A549 (cell line): Measurements from ENCODE around the gene INPP4B. TPM values are rescaled to one million over a fixed set of nuclear protein-coding genes. Genes with fewer than 3 reads are reported as not detected.
A peak's percentile ranks its signal among the peaks of the same experiment; 100 is the strongest.

Experiments
- ATAC-seq, 2 experiments: fragments of 200-7000 bp in 1 of 2; fragments of >200 bp in 1 of 2; cut with Nextera tagmentation in 1 of 2; cut with Tn5 transposase in 1 of 2; 3 replicates each; pipeline versions ENCODE4 v1.8.0 to v1.9.1; 2018 to 2020; ENCODE audit warnings: mild to moderate bottlenecking in 1 of 2, moderate library complexity in 1 of 2
- CTCF ChIA-PET: fragments of 300-600 bp; sonication (Branson Sonifier 250); formaldehyde crosslinking; extraction: SDS; loops from one replicate; lab custom pipeline; 2021; ENCODE audit warnings: antibody characterized with exemption, inconsistent platforms; lab: Yijun Ruan, JAX
- POLR2A ChIA-PET: fragments of 350-600 bp; formaldehyde crosslinking; extraction: SDS; loops from one replicate; lab custom pipeline; 2021; ENCODE audit warnings: antibody characterized with exemption, inconsistent platforms; lab: Yijun Ruan, JAX
- DNase-seq, 2 experiments: peaks; one replicate each; pipeline versions ENCODE4 v3.0.0 to v3.0.0-alpha.2; 2011 to 2016; ENCODE audit warnings: low read depth in 1 of 2, low spot score in 1 of 2
- FAIRE-seq: peaks from 2 replicates; lab custom pipeline; 2011; peaks lifted over from hg19 to GRCh38; lab: Jason Lieb, UNC
- H3K27ac ChIP-seq, 2 experiments: fragments of >200 bp; sonication (Bioruptor Twin); formaldehyde crosslinking; 3 replicates each; pipeline ENCODE4 v1.5.1; 2016 to 2017
- H3K4me1 ChIP-seq: fragments of >200 bp; sonication (Bioruptor Twin); formaldehyde crosslinking; 3 replicates; pipeline ENCODE4 v1.6.1; 2016
- H3K4me2 ChIP-seq: fragments of >200 bp; sonication (Bioruptor Twin); formaldehyde crosslinking; 3 replicates; pipeline ENCODE4 v1.6.1; 2016
- H3K4me3 ChIP-seq: fragments of >200 bp; sonication (Bioruptor Twin); formaldehyde crosslinking; 3 replicates; pipeline ENCODE4 v1.5.1; 2016
- H3K9me3 ChIP-seq: fragments of >200 bp; sonication (Bioruptor Twin); formaldehyde crosslinking; 3 replicates; pipeline ENCODE4 v1.6.1; 2016
- CBX8 ChIP-seq: fragments of 200-600 bp; sonication (generic); IDR thresholded peaks from 2 replicates; pipeline ENCODE4 v1.6.1; 2016
- CEBPB ChIP-seq, 2 experiments: fragments of >200 bp in 1 of 2; sonication (Bioruptor Twin) in 1 of 2; formaldehyde crosslinking in 1 of 2; IDR thresholded peaks; 2 replicates each; pipeline ENCODE4 v1.6.1; 2012 to 2016
- CHD2 ChIP-seq: fragments of 150-350 bp; IDR thresholded peaks from 2 replicates; pipeline ENCODE4 v1.6.1; 2014; ENCODE audit warnings: low read length; ENCODE audit not compliant: partially characterized antibody
- CHD4 ChIP-seq: fragments of 200-600 bp; sonication (generic); IDR thresholded peaks from 2 replicates; pipeline ENCODE4 v1.6.1; 2016; ENCODE audit warnings: antibody characterized with exemption, mild to moderate bottlenecking, borderline replicate concordance
- EHMT2 ChIP-seq: fragments of 200-600 bp; sonication (generic); IDR thresholded peaks from 2 replicates; pipeline ENCODE4 v1.6.1; 2016; ENCODE audit warnings: antibody characterized with exemption, low read depth, mild to moderate bottlenecking, moderate library complexity
- ESRRA ChIP-seq: fragments of 150-350 bp; IDR thresholded peaks from 2 replicates; pipeline ENCODE4 v1.6.1; 2014; ENCODE audit warnings: mild to moderate bottlenecking, low read length, borderline replicate concordance
- HDAC2 ChIP-seq: fragments of 200-600 bp; sonication (generic); IDR thresholded peaks from 2 replicates; pipeline ENCODE4 v1.6.1; 2016
- HOXA7 ChIP-seq: fragments of 250-450 bp; sonication (Bioruptor Pico); IDR thresholded peaks from 2 replicates; pipeline ENCODE4 v1.5.0; 2020; ENCODE audit warnings: mild to moderate bottlenecking, moderate library complexity
- JUN ChIP-seq, 2 experiments: fragments of >200 bp; sonication (Bioruptor Twin); formaldehyde crosslinking; IDR thresholded peaks; 2 replicates in 1 of 2; 3 replicates in 1 of 2; pipeline ENCODE4 v1.6.1; 2016 to 2017
- JUNB ChIP-seq: fragments of >200 bp; sonication (Bioruptor Twin); formaldehyde crosslinking; IDR thresholded peaks from 2 replicates; pipeline ENCODE4 v1.6.1; 2016
- KDM5A ChIP-seq: fragments of 200-600 bp; sonication (generic); IDR thresholded peaks from 2 replicates; pipeline ENCODE4 v1.6.1; 2016; ENCODE audit warnings: antibody characterized with exemption, mild to moderate bottlenecking
- MAFK ChIP-seq: fragments of 450-650 bp; IDR thresholded peaks from 2 replicates; pipeline ENCODE4 v1.6.1; 2014; ENCODE audit not compliant: partially characterized antibody
- MAZ ChIP-seq: fragments of 150-350 bp; IDR thresholded peaks from 2 replicates; pipeline ENCODE4 v1.6.1; 2014; ENCODE audit warnings: antibody characterized with exemption, low read depth, low read length, borderline replicate concordance
- NFE2L2 ChIP-seq: fragments of 150-350 bp; conservative IDR thresholded peaks from 2 replicates; pipeline ENCODE4 v1.6.1; 2014; ENCODE audit warnings: low read length
- NR3C1 ChIP-seq: fragments of >200 bp; sonication (Bioruptor Twin); formaldehyde crosslinking; IDR thresholded peaks from 3 replicates; pipeline ENCODE4 v1.6.1; 2017
- POLR2AphosphoS2 ChIP-seq: conservative IDR thresholded peaks from 2 replicates; pipeline ENCODE4 v1.6.1; 2012; ENCODE audit warnings: low read length, improper control_type of control experiment, inconsistent platforms
- RAD21 ChIP-seq, 2 experiments: fragments of >200 bp in 1 of 2; sonication (Bioruptor Twin) in 1 of 2; formaldehyde crosslinking in 1 of 2; IDR thresholded peaks in 1 of 2; conservative IDR thresholded peaks in 1 of 2; 2 replicates in 1 of 2; 3 replicates in 1 of 2; pipeline ENCODE4 v1.6.1; 2012 to 2018; ENCODE audit warnings: inconsistent platforms in 1 of 2
- RCOR1 ChIP-seq: fragments of 150-350 bp; IDR thresholded peaks from 2 replicates; pipeline ENCODE4 v1.6.1; 2014; ENCODE audit warnings: antibody characterized with exemption, low read length, low read depth
- RFX5 ChIP-seq: fragments of 450-650 bp; IDR thresholded peaks from 2 replicates; pipeline ENCODE4 v1.7.1; 2014; ENCODE audit warnings: antibody characterized with exemption, mild to moderate bottlenecking, moderate library complexity
- SREBF2 ChIP-seq: fragments of 450-650 bp; IDR thresholded peaks from 2 replicates; pipeline ENCODE4 v1.6.1; 2014; ENCODE audit warnings: mild to moderate bottlenecking, moderate library complexity
- TP53 ChIP-seq: fragments of 250-450 bp; sonication (Bioruptor Pico); IDR thresholded peaks from 2 replicates; pipeline ENCODE4 v1.5.0; 2021; ENCODE audit warnings: mild to moderate bottlenecking, moderate library complexity
- ZC3H11A ChIP-seq: fragments of 450-650 bp; IDR thresholded peaks from 2 replicates; pipeline ENCODE4 v1.6.1; 2014; ENCODE audit warnings: antibody characterized with exemption, mild to moderate bottlenecking
- ZFP36 ChIP-seq: fragments of 450-650 bp; IDR thresholded peaks from 2 replicates; pipeline ENCODE4 v1.6.1; 2014; ENCODE audit warnings: borderline replicate concordance; ENCODE audit not compliant: partially characterized antibody
- ZNF302 ChIP-seq: fragments of 250-450 bp; sonication (Bioruptor Pico); IDR thresholded peaks from 2 replicates; pipeline ENCODE4 v1.9.0; 2021; ENCODE audit warnings: inconsistent platforms, mild to moderate bottlenecking, moderate library complexity
- WGBS: methylation state at CpG from one replicate; pipeline ENCODE4 v1.1.6; 2017; ENCODE audit errors: missing lambda C conversion rate; 5-methylcytosine and 5-hydroxymethylcytosine counted together
- polyA plus RNA-seq, 4 experiments: library from polyadenylated mRNA; depleted of rRNA in 3 of 4; stranded (reverse); fragments of >200 nt; fragmentation: RNase III in 1 of 4; extraction: RNeasy Plus Mini Kit Qiagen cat#74134 plus additional on column Dnase treatment in 1 of 4; gene quantifications; 2 replicates in 3 of 4; 3 replicates in 1 of 4; pipeline ENCODE4 v1.2.3, GENCODE V29; 2011 to 2017
- TF ChIP-seq, protein P1 (sequence below): fragments of 250-450 bp; sonication (Bioruptor Pico); IDR thresholded peaks from 2 replicates; pipeline ENCODE4 v1.5.0; 2021; ENCODE audit warnings: mild to moderate bottlenecking, moderate library complexity, borderline replicate concordance
- TF ChIP-seq, protein P2 (sequence below): fragments of 450-650 bp; IDR thresholded peaks from 2 replicates; pipeline ENCODE4 v1.6.1; 2014; ENCODE audit warnings: antibody characterized with exemption
- TF ChIP-seq, protein P3 (sequence below): IDR thresholded peaks from 2 replicates; pipeline ENCODE4 v1.6.1; 2012
- TF ChIP-seq, protein P4 (sequence below): fragments of 200-600 bp; sonication (generic); IDR thresholded peaks from 2 replicates; pipeline ENCODE4 v1.6.1; 2016; ENCODE audit warnings: antibody characterized with exemption, mild to moderate bottlenecking, moderate library complexity

Gene INPP4B
- polyA plus RNA-seq, 2 of the 4 experiments (the other 2 are of a cell fraction), result 7.2 to 14.9 TPM

DNA sequence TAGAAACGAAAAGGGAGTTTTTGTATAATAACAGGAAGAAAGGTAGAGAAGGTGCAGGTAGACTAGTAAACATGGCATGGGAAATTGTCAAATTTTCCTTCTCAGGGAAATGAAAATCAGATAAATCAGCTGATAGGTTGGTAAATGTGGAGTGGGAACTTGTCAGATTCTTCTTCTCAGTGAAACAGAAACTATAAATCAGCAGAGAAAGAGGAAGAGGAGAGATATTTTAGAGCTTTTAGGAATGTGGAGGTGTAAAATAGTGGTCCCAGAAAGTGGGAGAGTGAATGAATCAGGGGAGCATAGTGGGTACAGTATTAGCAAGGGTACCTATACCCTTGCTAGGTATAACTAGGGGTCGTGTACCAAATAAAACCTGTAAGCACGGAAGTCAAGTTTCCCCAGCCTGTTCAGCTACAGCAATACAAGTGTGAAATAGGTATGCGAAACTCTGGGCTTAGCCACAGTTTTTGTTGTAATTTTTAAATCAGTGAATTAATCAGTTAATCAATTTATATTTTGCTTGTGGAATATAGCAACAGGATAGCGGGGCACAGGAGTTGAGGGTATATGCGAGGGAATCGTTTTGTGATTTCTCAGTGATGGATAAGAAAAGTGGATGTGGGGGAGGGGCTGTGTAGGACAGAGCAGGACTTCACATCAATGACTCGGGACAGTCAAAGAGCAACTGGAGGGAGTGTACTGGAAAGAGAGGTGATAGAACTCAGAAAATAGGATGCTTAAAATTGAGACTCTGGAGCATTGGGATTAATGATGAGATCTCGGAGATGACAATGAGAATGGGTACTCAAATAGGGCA lies 561.5 kb downstream of the INPP4B start:
- peaks cover 11% of the 10 kb centered on the region for H3K4me1 ChIP-seq
- no peak for DNase-seq
- TF ChIP-seq TP53 (CRISPR knock-in tag), result no peak
- TF ChIP-seq RAD21 (conservative IDR thresholded peaks at IDR 0.05 in 1 of 2, IDR thresholded peaks at IDR 0.05 in 1 of 2), result no peak
- no peak for TF ChIP-seq JUN (IDR thresholded peaks at IDR 0.05)
- no peak for TF ChIP-seq EHMT2
- no peak for TF ChIP-seq SREBF2
- TF ChIP-seq CEBPB (IDR thresholded peaks at IDR 0.05), result no peak
- no peak for TF ChIP-seq ZNF302
- TF ChIP-seq CHD4, result no peak
- no peak for TF ChIP-seq KDM5A
- TF ChIP-seq JUNB, result no peak
- no peak for TF ChIP-seq POLR2AphosphoS2
- TF ChIP-seq, protein P1, sequence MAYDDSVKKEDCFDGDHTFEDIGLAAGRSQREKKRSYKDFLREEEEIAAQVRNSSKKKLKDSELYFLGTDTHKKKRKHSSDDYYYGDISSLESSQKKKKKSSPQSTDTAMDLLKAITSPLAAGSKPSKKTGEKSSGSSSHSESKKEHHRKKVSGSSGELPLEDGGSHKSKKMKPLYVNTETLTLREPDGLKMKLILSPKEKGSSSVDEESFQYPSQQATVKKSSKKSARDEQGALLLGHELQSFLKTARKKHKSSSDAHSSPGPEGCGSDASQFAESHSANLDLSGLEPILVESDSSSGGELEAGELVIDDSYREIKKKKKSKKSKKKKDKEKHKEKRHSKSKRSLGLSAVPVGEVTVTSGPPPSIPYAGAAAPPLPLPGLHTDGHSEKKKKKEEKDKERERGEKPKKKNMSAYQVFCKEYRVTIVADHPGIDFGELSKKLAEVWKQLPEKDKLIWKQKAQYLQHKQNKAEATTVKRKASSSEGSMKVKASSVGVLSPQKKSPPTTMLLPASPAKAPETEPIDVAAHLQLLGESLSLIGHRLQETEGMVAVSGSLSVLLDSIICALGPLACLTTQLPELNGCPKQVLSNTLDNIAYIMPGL, result no peak
- no peak for TF ChIP-seq NFE2L2
- no peak for TF ChIP-seq CHD2
- no peak for TF ChIP-seq CBX8
- no peak for TF ChIP-seq MAZ
- no peak for TF ChIP-seq ZC3H11A
- no peak for TF ChIP-seq RFX5
- TF ChIP-seq MAFK, result no peak
- TF ChIP-seq, protein P2, sequence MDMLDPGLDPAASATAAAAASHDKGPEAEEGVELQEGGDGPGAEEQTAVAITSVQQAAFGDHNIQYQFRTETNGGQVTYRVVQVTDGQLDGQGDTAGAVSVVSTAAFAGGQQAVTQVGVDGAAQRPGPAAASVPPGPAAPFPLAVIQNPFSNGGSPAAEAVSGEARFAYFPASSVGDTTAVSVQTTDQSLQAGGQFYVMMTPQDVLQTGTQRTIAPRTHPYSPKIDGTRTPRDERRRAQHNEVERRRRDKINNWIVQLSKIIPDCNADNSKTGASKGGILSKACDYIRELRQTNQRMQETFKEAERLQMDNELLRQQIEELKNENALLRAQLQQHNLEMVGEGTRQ, result no peak
- ATAC-seq, result no peak
- no peak overlapping the region for H3K4me2 ChIP-seq
- no peak overlapping the region for H3K27ac ChIP-seq
- ChIA-PET CTCF (no interaction called here), POLR2A (no interaction called here)
- 87% methylated on average over 9 of the region's 9 CpGs for WGBS
- no peaks in the 10 kb centered on the region for H3K9me3 ChIP-seq
- no peak overlapping the region for H3K4me3 ChIP-seq
- FAIRE-seq, result no peak

DNA sequence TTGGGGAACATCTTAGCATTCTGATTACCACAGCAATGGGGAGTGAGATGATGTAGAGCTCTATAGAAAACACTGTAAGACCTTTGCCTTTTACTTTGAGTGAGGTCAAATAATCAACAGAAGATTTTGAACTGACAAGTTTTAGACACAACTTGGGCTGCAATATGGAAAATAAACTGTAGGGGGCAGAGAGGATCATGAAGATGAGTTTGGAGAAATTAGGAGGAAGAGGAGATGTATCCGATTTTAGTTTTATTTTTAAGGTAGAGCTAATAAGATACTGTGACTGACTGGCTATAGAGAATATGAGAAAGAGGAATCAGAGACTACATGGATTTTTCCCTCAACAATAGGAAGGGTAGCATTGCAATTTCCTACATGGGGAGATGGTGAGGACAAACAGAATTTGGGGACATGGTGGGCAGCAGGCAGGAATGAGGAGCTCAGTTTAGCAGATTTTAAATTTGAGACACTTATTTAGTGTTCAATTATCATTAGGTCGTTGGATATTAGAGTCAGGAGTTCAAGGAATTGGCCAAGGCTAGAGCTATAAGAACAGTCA lies 563.1 kb downstream of the INPP4B start:
- no peak overlapping the region for H3K27ac ChIP-seq
- no peak for ATAC-seq
- no peak for DNase-seq
- H3K9me3 ChIP-seq, result no peaks in the 10 kb centered on the region
- peaks cover 11% of the 10 kb centered on the region for H3K4me1 ChIP-seq
- TF ChIP-seq RAD21 (conservative IDR thresholded peaks at IDR 0.05 in 1 of 2, IDR thresholded peaks at IDR 0.05 in 1 of 2), result peak; percentile 11 to 25; a peak in 1 of 5 replicates
- TF ChIP-seq HDAC2, result no peak
- ChIA-PET CTCF (interaction anchor here (0.7 kb wide), 1 partner anchor 40 kb away, joined by 3 read pairs; no protein-coding TSS in a partner anchor), POLR2A (no interaction called here)
- H3K4me3 ChIP-seq, result no peak overlapping the region
- H3K4me2 ChIP-seq, result no peak overlapping the region
- 8% methylated on average over 2 of the region's 2 CpGs for WGBS
- FAIRE-seq, result no peak

DNA sequence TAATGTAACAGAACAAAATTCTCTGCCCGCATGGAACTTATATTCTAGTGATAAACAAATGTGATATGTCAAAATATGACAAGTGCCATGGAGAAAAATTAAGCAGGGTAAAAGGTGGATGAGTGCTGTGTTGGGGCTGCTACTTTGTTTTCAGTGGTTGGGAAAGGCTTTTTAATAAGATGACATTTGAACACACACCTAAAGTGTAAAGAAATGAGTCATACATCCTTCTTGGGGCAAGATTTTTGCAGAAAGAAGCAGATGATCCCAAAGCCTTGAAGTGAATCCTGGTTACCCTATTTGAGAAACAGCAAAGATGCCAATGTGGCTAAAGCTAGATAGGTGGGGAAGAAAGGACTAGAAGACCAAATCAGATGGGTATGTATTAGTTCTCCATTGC lies 564.1 kb downstream of the INPP4B start:
- no peak overlapping the region for H3K4me3 ChIP-seq
- CTCF ChIA-PET, result no interaction called here
- FAIRE-seq (no peak), DNase-seq (no peak), ATAC-seq (no peak)
- H3K9me3 ChIP-seq, result no peaks in the 10 kb centered on the region
- H3K27ac ChIP-seq, result no peak overlapping the region
- no peak overlapping the region for H3K4me2 ChIP-seq
- H3K4me1 ChIP-seq, result peaks cover 11% of the 10 kb centered on the region
- 94% methylated on average over 1 of the region's 1 CpG for WGBS
- POLR2A ChIA-PET, result no interaction called here
- TF ChIP-seq ZFP36 (no peak), NR3C1 (no peak), CHD2 (no peak), RCOR1 (no peak), HOXA7 (CRISPR knock-in tag) (no peak), ESRRA (no peak), SREBF2 (no peak)
- TF ChIP-seq, protein P3, sequence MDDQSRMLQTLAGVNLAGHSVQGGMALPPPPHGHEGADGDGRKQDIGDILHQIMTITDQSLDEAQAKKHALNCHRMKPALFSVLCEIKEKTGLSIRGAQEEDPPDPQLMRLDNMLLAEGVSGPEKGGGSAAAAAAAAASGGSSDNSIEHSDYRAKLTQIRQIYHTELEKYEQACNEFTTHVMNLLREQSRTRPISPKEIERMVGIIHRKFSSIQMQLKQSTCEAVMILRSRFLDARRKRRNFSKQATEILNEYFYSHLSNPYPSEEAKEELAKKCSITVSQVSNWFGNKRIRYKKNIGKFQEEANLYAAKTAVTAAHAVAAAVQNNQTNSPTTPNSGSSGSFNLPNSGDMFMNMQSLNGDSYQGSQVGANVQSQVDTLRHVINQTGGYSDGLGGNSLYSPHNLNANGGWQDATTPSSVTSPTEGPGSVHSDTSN, result no peak
- TF ChIP-seq, protein P4, sequence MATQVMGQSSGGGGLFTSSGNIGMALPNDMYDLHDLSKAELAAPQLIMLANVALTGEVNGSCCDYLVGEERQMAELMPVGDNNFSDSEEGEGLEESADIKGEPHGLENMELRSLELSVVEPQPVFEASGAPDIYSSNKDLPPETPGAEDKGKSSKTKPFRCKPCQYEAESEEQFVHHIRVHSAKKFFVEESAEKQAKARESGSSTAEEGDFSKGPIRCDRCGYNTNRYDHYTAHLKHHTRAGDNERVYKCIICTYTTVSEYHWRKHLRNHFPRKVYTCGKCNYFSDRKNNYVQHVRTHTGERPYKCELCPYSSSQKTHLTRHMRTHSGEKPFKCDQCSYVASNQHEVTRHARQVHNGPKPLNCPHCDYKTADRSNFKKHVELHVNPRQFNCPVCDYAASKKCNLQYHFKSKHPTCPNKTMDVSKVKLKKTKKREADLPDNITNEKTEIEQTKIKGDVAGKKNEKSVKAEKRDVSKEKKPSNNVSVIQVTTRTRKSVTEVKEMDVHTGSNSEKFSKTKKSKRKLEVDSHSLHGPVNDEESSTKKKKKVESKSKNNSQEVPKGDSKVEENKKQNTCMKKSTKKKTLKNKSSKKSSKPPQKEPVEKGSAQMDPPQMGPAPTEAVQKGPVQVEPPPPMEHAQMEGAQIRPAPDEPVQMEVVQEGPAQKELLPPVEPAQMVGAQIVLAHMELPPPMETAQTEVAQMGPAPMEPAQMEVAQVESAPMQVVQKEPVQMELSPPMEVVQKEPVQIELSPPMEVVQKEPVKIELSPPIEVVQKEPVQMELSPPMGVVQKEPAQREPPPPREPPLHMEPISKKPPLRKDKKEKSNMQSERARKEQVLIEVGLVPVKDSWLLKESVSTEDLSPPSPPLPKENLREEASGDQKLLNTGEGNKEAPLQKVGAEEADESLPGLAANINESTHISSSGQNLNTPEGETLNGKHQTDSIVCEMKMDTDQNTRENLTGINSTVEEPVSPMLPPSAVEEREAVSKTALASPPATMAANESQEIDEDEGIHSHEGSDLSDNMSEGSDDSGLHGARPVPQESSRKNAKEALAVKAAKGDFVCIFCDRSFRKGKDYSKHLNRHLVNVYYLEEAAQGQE, result no peak
